Duodenal mucosa (tissue), 2 donors: ENCODE measurements around the gene MTO1.
A peak's percentile ranks its signal among the peaks of the same experiment; 100 is the strongest.
"Not testable (repeated sequence)": the region's sequence is repeated elsewhere in the genome, so short reads cannot be mapped to it uniquely, and the experiment has no call there.

Experiments
- H3K27ac ChIP-seq: one replicate; pipeline ENCODE4 v1.7.0; 2013; ENCODE audit warnings: low read depth, low read length
- H3K27me3 ChIP-seq, 2 donors: one replicate each; pipeline ENCODE4 v1.7.0; 2013; ENCODE audit warnings: low read length in 2 of 2, control low read depth in 1 of 2; ENCODE audit not compliant: insufficient read depth in 2 of 2, control insufficient read depth in 1 of 2
- H3K36me3 ChIP-seq, 2 donors: one replicate each; pipeline ENCODE4 v1.7.0; 2013; ENCODE audit warnings: low read length in 2 of 2, control low read depth in 1 of 2; ENCODE audit not compliant: insufficient read depth in 2 of 2, control insufficient read depth in 1 of 2
- H3K4me1 ChIP-seq, 2 donors: one replicate each; pipeline ENCODE4 v1.7.0; 2013; ENCODE audit warnings: low read length in 2 of 2, control low read depth in 1 of 2; ENCODE audit not compliant: insufficient read depth in 2 of 2, control insufficient read depth in 1 of 2
- H3K4me3 ChIP-seq, 2 donors: one replicate each; pipeline ENCODE4 v1.7.0; 2013; ENCODE audit warnings: low read length in 2 of 2, low read depth in 1 of 2
- H3K9ac ChIP-seq, 2 donors: one replicate each; pipeline ENCODE4 v1.7.0; 2013; ENCODE audit warnings: low read length in 2 of 2, low read depth in 1 of 2
- H3K9me3 ChIP-seq, 2 donors: one replicate each; pipeline ENCODE4 v1.7.0; 2013; ENCODE audit warnings: low read length in 2 of 2, control low read depth in 1 of 2; ENCODE audit not compliant: control insufficient read depth in 1 of 2

Gene MTO1

GRCh38 chr6:73459474-73459873, 2.1 kb upstream of the MTO1 start:
- not testable (repeated sequence) for H3K27me3 ChIP-seq, H3K4me1 ChIP-seq, H3K36me3 ChIP-seq, H3K27ac ChIP-seq, H3K4me3 ChIP-seq, H3K9me3 ChIP-seq, H3K9ac ChIP-seq

- no peak overlapping the region for H3K4me3 ChIP-seq
- H3K9me3 ChIP-seq: no peaks in the 10 kb centered on the region
- no peak overlapping the region for H3K27ac ChIP-seq
- no peaks in the 10 kb centered on the region for H3K27me3 ChIP-seq
- no peaks in the 10 kb centered on the region for H3K36me3 ChIP-seq
- H3K4me1 ChIP-seq: peaks cover 4 to 6% of the 10 kb centered on the region in 2 donors
- no peak overlapping the region for H3K9ac ChIP-seq
These were observed 1.5 kb upstream of the MTO1 start for GRCh38 chr6:73460056-73460455.

- H3K27me3 ChIP-seq: no peaks in the 10 kb centered on the region
- peak overlapping the region in 1 of 2 donors; percentile 18 for H3K9ac ChIP-seq
- H3K27ac ChIP-seq: peak overlapping the region; percentile 10
- no peaks in the 10 kb centered on the region for H3K9me3 ChIP-seq
- H3K4me1 ChIP-seq: no peaks in the 10 kb centered on the region
- no peak overlapping the region for H3K4me3 ChIP-seq
- H3K36me3 ChIP-seq: peaks cover 11 to 72% of the 10 kb centered on the region in 2 donors
These were observed 10.3 kb downstream of the MTO1 start for GRCh38 chr6:73471686-73472290.

DNA sequence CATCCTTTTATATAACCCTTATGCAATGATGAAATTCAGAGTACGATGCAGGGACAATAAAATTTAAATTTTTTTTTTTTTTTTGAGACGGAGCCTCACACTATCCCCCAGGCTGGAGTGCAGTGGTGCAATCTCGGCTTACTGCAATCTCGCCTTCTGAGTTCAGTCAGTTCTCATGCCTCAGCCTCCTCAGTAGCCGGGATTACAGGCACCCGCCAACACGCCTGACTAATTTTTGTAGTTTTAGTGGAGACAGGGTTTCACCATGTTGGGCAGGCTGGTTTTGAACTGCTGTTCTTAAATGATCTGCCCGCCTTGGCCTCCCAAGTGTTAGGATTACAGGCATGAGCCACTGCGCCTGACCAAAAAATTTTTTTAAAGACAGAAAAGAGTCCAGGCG, 15.2 kb downstream of the MTO1 start:
- Histone ChIP-seq H3K4me1 (no peaks in the 10 kb centered on the region), H3K36me3 (peaks cover 20 to 78% of the 10 kb centered on the region in 2 donors), H3K9me3 (no peaks in the 10 kb centered on the region), H3K9ac (no peak overlapping the region), H3K27me3 (no peaks in the 10 kb centered on the region), H3K27ac (no peak overlapping the region), H3K4me3 (no peak overlapping the region)

DNA sequence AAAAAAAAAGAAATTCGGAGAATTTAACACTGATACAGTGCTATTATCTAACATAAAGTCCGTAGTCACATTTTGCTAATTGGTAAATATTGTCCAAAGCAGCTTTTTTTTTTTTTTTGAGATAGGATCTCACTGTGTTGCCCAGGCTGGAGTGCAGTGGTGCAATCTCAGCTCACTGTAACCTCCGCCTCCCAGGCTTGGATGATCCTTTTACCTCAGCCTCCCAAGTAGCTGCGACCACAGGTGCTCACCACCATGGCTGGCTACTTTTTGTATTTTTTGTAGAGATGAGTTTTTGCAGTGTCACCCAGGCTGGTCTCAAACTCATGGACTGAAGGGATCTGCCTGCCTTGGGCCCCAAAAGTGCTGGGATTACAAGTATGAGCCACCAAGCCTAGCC, 15.9 kb downstream of the MTO1 start:
- H3K4me1 ChIP-seq: no peaks in the 10 kb centered on the region
- no peak overlapping the region for H3K4me3 ChIP-seq
- H3K9ac ChIP-seq: no peak overlapping the region
- no peaks in the 10 kb centered on the region for H3K27me3 ChIP-seq
- no peaks in the 10 kb centered on the region for H3K9me3 ChIP-seq
- no peak overlapping the region for H3K27ac ChIP-seq
- H3K36me3 ChIP-seq: peaks cover 23 to 80% of the 10 kb centered on the region in 2 donors

- H3K27me3 ChIP-seq: no peaks in the 10 kb centered on the region
These were observed 20.4 kb downstream of the MTO1 start for GRCh38 chr6:73481969-73482368.

GRCh38 chr6:73484438-73484837, 22.9 kb downstream of the MTO1 start:
- no peak overlapping the region for H3K27ac ChIP-seq
- peaks cover 29 to 85% of the 10 kb centered on the region in 2 donors for H3K36me3 ChIP-seq
- no peaks in the 10 kb centered on the region for H3K4me1 ChIP-seq

More at GRCh38 chr6:73481969-73482368, 20.4 kb downstream of the MTO1 start:
- Histone ChIP-seq H3K9me3 (no peaks in the 10 kb centered on the region), H3K27ac (no peak overlapping the region), H3K9ac (no peak overlapping the region), H3K36me3 (peaks cover 25 to 80% of the 10 kb centered on the region in 2 donors), H3K4me1 (no peaks in the 10 kb centered on the region), H3K4me3 (no peak overlapping the region)

GRCh38 chr6:73487473-73487872, 25.9 kb downstream of the MTO1 start:
- Histone ChIP-seq H3K36me3 (peaks cover 23 to 61% of the 10 kb centered on the region in 2 donors), H3K27ac (no peak overlapping the region), H3K4me3 (no peak overlapping the region), H3K27me3 (no peaks in the 10 kb centered on the region), H3K9me3 (no peaks in the 10 kb centered on the region), H3K9ac (no peak overlapping the region), H3K4me1 (no peaks in the 10 kb centered on the region)

More at GRCh38 chr6:73484438-73484837, 22.9 kb downstream of the MTO1 start:
- Histone ChIP-seq H3K4me3 (no peak overlapping the region), H3K27me3 (no peaks in the 10 kb centered on the region), H3K9ac (no peak overlapping the region), H3K9me3 (no peaks in the 10 kb centered on the region)

DNA sequence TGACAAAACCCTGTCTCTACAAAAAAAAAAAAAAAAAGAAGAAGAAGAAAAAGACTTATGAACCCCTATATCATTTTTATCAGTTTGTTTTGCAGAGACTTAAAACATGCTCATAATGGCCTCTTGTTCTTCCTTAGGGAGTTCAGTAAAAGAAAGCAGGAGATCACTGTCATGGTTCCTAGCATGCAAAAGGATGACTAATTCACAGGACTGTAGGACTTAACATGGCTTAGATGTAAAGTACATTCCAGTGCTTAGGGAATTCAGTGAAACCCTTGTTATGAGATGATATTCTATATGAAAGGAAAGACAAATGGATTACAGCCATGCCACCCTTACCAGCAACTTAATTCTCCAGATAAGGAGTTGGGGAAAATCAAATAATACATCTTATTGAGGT, 29.8 kb downstream of the MTO1 start:
- H3K4me3 ChIP-seq: no peak overlapping the region
- H3K27me3 ChIP-seq: no peaks in the 10 kb centered on the region
- peaks cover 23 to 49% of the 10 kb centered on the region in 2 donors for H3K36me3 ChIP-seq
- no peak overlapping the region for H3K9ac ChIP-seq
- H3K27ac ChIP-seq: no peak overlapping the region
- no peaks in the 10 kb centered on the region for H3K9me3 ChIP-seq
- no peaks in the 10 kb centered on the region for H3K4me1 ChIP-seq

GRCh38 chr6:73497915-73498314, 36.4 kb downstream of the MTO1 start:
- no peak overlapping the region for H3K27ac ChIP-seq

More at GRCh38 chr6:73497915-73498314, 36.4 kb downstream of the MTO1 start:
- no peaks in the 10 kb centered on the region for H3K4me1 ChIP-seq
- H3K9ac ChIP-seq: no peak overlapping the region
- no peaks in the 10 kb centered on the region for H3K9me3 ChIP-seq
- no peaks in the 10 kb centered on the region for H3K27me3 ChIP-seq
- no peak overlapping the region for H3K4me3 ChIP-seq
- H3K36me3 ChIP-seq: peaks cover 26 to 65% of the 10 kb centered on the region in 2 donors
